Embryonic facial prominence (tissue), 1 donor: ENCODE measurements around the gene SAFB.
"Not testable (repeated sequence)": the region's sequence is repeated elsewhere in the genome, so short reads cannot be mapped to it uniquely, and the experiment has no call there.

ENCODE experiments used
- DNase-seq: peaks from one replicate; pipeline ENCODE4 v3.0.0-alpha.2; 2016; ENCODE audit errors: extremely low spot score

SAFB gene

GRCh38 chr19:5595129-5595528 is 27.8 kb upstream of the SAFB start:
- no peak for DNase-seq

- no peak for DNase-seq
Measured at GRCh38 chr19:5595745-5596144, 27.1 kb upstream of the SAFB start.

DNA sequence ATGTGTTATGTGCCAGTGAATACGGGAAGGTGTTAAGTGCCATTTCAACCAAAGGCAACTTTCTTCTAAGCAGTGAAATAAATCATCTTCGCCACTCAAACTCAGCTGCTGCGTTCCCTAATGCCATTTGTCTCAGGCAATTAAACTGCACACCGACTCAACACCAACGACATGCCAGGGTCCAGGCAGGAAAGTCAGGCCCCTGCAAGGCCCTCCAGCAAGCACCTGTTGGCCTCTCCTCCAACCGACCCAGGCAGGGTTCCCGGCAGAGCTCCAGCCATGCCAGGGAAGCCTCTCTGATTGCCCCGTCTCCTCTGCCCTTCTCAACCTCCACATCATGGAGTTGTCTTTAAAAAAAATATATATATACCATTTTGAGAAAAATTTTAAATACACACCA is 22.1 kb upstream of the SAFB start:
- no peak for DNase-seq

DNA sequence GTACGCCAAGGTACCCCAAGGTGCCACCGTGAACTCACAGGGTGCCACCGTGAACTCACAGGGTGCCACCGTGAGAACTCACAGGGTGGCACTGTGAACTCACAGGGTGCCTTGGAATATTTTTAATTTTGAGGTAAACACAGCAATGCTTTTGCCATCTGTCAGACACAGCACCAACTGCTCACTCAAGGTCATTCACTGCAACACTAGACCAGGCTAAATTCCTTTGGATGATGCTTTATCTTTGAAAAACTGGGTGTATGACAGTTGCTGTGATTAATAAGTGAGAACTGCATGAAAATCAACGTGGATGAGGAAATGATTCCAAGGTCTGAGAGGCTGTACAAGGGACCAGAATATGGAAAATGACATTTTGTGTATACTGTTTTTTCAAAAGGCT is 19.3 kb upstream of the SAFB start:
- DNase-seq = no peak

DNA sequence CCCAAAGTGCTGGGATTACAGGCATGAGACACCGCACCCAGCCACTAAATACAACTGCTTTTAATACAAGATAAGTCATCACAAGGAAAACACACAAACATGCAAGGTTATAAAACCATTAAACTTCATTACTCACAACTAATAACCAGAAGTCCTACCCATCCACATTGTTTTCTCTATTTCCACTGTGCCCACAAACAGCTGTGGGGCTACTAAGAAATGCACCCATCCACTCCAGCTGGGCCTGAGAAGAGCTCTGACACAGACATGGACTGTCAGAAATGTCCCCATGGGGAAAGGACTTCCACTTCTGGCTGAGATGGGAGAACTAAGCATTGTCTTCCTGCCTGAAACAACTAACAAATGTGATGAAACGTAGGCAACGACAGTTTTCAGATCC is 17.5 kb upstream of the SAFB start:
- no peak for DNase-seq

DNA sequence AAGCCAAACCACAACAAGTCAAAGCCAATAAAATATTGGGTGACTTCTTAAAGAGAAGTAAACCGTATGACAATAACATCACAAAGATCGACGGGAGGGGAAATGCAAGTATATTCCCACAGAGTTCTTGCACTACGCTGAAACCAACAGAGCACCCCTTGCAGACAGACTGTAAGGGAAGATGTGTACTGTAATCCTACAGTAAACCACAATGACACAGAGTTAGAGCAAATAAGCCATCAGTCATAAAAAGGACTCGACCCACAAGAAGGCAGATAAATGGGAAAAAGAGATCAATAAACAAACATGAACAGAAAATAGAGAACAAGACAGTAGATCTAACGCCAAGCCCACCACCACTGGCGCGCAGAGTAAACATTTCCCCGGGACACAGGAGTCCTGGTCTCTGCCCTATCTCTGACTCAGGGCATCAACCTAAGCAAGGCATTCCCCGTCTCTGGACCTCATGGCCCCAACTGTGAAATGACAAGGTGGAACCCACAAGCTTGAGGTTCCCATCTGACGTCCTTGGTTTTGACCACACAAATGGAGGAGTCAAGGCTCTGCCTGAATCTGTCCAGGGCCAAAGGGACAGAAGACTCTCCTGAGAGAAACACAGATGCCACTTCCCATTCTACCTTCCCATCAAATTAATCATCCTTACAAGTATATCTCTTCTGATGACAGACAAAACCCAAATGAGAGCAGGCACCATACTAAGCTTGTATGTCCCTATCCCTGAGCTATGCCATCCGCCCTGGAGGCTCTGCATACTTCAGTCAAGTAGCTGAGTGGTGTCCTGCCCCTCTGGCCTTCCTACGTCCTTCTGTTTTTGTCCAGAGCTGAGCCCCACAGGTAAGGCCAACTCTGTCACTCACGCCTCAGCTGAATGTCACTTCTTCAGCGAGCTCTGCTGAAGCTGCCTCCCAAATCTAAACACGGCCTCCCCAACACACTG is 15.3 kb upstream of the SAFB start:
- DNase-seq = no peak

- DNase-seq = no peak
Measured at GRCh38 chr19:5608291-5608690, 14.6 kb upstream of the SAFB start.

DNA sequence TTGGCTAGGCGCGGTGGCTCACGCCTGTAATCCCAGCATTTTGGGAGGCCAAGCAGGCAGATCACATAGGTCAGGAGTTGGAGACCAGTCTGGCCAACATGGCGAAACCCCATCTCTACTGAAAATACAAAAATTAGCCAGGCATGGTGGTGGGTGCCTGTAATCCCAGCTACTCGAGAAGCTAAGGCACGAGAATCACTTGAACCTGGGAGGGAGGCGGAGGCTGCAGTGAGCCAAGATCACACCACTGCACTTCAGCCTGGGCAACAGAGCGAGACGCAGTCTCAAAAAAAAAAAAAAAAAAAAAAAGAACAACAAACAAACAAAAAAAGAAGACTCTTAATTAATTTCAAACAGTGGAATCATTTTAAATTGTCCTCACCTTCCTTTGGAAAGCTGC is 14.1 kb upstream of the SAFB start:
- DNase-seq = not testable (repeated sequence)

- no peak for DNase-seq
Measured at GRCh38 chr19:5609881-5610448, 12.9 kb upstream of the SAFB start.

DNA sequence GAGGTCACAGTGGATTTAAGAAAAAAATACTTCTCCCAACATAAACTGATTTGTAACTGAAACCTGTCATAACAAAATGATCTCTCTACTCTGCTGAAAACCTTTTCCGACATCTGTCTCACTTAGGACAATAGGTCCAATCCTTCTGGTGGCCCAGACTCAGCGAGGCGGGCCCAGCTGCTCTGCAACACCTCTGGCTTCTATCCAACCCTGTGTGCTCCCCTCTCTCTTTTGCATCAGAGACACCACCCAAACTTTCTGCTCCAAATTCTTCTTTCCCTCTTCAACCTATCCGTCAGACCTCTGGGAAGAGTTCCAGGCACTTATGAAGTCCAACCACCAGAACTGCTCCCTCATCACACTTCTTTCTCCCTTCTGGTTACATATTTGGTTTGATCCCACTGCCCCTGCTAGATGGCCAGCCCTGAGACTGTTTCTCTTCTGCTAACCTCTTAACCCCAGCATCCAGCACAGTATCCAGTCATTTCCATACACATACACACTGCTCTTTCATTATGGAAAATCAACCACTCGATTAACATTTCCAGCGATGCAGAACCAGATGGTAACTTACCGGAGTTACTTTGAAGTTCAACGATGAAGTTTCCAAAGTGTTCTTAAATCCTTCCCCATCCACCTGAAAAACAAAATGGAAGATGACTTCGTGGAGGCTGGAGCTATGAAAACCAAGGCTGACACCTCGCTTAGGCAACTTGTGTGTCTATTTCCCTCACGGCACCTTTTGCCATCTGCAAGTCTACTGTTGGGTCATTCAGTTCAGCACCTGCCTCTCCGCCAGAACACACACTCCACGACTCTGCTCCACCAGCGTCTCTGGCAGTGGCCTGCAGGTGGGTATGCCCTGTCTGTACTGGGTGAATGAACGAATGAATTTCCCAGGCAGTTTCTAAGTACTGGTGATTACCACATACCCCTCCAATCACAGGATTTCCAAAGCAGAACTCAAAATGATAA is 9.7 kb upstream of the SAFB start:
- DNase-seq = no peak

GRCh38 chr19:5615756-5616327 is 7.0 kb upstream of the SAFB start:
- no peak for DNase-seq

DNA sequence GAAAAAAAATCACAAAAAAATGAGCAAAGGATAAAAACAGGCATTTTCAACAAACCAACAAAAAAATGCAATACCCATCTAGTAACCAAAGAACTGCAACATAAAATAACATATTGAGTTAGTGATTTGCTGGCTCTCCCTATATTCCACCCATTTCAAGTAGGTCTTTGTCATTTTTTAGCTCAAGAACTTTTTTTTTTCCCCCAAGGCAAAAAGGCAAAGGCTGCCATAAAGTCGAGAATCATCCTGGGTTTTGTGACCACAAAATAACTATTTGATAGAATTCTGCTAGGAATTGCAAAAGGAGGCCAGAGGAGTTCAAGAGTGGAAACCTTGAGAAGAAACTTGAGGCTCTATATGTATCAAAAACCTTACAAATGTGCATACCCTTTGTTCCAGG is 5.8 kb upstream of the SAFB start:
- DNase-seq = no peak

DNA sequence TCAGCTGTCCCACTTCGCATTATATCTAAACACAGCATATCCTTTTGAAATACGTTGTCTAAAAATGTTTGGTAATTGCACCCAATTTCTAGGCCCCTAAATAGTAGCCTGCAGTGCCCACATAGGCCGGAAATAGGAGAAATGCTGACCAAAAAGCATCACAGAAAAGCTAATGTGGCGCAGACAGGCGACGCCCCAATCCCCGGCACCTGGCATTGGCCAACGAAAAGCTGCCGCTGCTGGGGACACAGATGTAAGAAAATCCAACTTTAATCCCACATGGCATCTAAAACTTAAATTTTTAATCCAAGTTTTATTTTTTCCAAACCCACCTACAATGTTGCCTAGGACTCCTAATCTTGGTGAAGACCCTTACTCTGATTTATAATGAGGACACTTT is 4.3 kb upstream of the SAFB start:
- DNase-seq = no peak

DNA sequence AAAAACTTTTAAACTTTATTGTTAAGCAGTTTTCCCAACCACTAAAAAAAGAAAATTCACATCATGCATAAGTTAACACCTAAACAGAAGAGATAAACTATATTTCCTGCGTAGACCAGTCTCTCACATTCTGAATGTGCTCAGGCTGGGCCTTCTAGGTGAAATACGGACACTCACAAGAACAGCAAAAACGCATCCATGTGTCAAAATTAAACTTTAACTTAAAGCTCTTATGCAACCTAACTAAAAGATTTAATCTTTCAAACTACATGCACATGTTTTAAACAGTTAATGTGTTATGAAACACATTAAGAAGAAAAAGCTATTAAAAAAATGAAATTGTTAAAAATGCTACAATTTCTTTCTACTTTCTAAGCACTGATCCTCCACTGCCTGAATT is 2.9 kb upstream of the SAFB start:
- no peak for DNase-seq

DNA sequence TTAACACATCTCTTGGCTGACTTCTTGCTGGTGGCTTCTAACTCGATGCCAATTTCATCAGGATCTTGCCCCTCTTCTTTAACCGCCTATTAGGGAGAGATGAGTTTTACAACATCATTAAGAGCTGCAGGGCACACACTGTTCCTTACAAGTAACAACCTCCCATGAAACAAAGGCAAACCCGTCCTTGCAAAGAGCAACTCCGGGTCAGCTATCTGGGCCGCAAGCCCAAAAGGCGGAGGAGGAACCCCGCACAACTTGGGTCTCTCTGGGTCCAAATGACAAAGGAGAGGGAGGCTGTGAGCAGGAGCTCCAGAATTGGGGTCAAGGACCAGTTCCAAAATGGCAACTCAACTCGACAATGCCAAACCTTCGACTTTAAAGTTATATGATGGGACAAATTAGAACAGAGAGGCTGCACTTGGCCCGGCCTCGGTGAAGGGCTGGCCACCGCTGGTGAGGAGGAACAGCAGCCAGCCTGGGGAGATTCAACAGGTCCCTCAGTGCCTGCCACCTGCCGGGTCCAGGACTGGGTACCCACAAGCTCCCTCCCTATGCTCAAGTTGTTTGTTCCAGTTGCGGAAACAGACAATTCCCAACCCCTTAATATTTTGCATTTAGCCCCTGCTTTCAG is 1.5 kb upstream of the SAFB start:
- DNase-seq = no peak

DNA sequence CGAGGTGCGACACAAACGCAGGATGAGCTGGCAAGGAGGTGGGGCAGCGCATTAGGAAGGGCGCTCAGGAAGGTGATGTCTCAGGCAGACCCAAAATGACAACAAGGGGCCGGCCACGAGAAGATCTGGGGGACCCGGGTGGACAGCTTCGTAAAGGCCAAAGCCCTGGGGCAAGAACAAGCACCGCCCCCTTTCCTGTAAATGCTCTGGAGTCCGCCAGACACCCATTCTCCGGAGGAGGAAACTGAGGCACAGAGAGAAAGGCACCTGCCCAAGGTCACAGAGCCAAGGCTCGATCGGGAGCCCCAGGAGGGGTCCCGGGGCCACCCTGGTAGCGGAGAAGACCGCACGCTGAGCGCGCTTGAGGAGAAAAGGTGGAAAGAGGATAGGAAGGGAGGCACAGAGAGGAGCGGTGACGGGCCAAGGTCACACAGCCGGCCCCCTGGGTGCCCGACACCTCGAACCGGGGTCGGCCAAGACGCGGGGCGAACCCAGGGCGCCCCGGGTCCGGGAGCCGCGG is 878 bp upstream of the SAFB start:
- DNase-seq = no peak

- no peak for DNase-seq
Measured at GRCh38 chr19:5623397-5624017, 624 bp downstream of the SAFB start.

DNA sequence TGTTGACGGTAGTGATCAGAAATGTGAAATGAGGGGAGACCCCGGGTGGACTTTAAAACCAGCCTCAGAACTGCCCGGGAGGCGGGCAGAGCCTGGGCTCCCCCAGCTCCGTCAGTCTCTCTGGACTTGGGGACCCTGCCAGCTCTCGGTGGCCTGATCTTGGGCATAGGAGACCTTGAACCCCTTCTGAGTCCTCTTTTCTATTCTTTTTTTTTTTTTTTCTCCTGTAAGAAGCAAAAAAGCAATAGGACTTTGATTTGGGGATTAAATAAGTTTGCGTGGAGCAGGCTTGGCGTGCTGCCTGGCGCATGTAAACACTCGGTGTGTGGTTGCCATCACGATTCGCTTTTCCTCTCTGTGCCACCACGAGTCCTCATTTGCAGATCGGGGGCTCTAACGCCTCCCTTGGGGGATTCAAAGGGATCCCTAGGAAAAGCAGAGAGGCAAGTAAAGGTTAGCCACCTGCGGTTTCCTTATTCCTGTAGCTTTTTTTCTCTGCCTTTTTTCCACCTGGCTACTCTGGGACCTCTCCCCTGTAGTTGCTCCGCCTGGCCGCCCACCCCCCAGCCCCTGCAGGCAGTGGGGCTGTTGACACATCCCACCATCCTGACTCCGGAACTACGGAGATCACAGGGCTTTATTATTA is 1.3 kb downstream of the SAFB start:
- no peak for DNase-seq

GRCh38 chr19:5624741-5625278 is 1.9 kb downstream of the SAFB start:
- no peak for DNase-seq

DNA sequence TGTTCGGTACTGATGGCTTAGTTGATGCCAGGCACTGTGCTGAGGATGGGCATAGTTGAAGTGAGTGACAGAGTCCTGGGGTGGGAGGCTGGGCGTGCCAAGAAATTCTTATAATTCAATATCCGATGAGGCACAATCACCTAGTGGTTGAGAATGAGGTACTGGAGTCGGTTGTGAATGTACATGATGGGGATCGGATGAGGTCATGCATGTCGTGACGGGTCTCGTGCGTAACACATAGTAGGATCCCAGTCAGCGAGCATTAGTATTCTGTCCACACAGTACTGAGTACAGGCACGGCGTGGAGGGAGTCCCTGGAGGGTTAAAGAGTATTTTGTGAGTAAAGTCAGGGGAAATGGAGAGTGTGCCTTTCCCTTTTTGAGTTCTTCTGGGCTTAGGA is 2.8 kb downstream of the SAFB start:
- no peak for DNase-seq
